ENCODE results near the gene METTL2A.
"Not testable (repeated sequence)": the region's sequence is repeated elsewhere in the genome, so short reads cannot be mapped to it uniquely, and the experiment has no call there.

Gene METTL2A

GRCh38 chr17:62423647-62424461 lies at the start of gene METTL2A:
METTL2A (plus strand) TSS chr17:62423897; CDS start chr17:62423903, 6 bp downstream.
- TF ChIP-seq CTCF (IDR thresholded peaks at IDR 0.05; ENCODE audit: insufficient read depth, low read length, poor library complexity, severe bottlenecking) = peak; percentile 51
- not testable (repeated sequence) for H3K36me3 ChIP-seq (ENCODE audit: control insufficient read depth, insufficient read depth, low read length); H3K27me3 ChIP-seq (replicated peaks; ENCODE audit: control insufficient read depth, insufficient read depth, low read length)
- H3K4me3 ChIP-seq (replicated peaks; ENCODE audit: low read depth, low read length) = peak within 1 kb of the TSS; percentile 75
- DNase-seq (ENCODE audit: extremely low read depth, insufficient read length) = peak; percentile 80

- no peak for TF ChIP-seq CTCF (IDR thresholded peaks at IDR 0.05; ENCODE audit: insufficient read depth, low read length, poor library complexity, severe bottlenecking)
- Histone ChIP-seq H3K4me3 (replicated peaks; ENCODE audit: low read depth, low read length) (no peak within 1 kb of the TSS), H3K36me3 (ENCODE audit: control insufficient read depth, insufficient read depth, low read length) (no peaks in the 10 kb centered on the region), H3K27me3 (replicated peaks; ENCODE audit: control insufficient read depth, insufficient read depth, low read length) (no peaks in the 10 kb centered on the region)
- DNase-seq (ENCODE audit: extremely low read depth, insufficient read length) = no peak
These were observed 43.4 kb upstream of the METTL2A start, which contains the start of gene EFCAB3 for GRCh38 chr17:62380253-62380652. EFCAB3 (plus strand) TSS chr17:62380553; CDS start chr17:62382980, 2,427 bp downstream.

GRCh38 chr17:62381561-62381960 lies 42.1 kb upstream of the METTL2A start:
- no peak for TF ChIP-seq CTCF (IDR thresholded peaks at IDR 0.05; ENCODE audit: insufficient read depth, low read length, poor library complexity, severe bottlenecking)
- DNase-seq (ENCODE audit: extremely low read depth, insufficient read length) = no peak
- H3K36me3 ChIP-seq (ENCODE audit: control insufficient read depth, insufficient read depth, low read length) = no peaks in the 10 kb centered on the region
- no peak overlapping the region for H3K4me3 ChIP-seq (replicated peaks; ENCODE audit: low read depth, low read length)
- no peaks in the 10 kb centered on the region for H3K27me3 ChIP-seq (replicated peaks; ENCODE audit: control insufficient read depth, insufficient read depth, low read length)

GRCh38 chr17:62388856-62389255 lies 34.8 kb upstream of the METTL2A start:
- H3K4me3 ChIP-seq (replicated peaks; ENCODE audit: low read depth, low read length) = no peak overlapping the region
- DNase-seq (ENCODE audit: extremely low read depth, insufficient read length) = no peak
- no peak for TF ChIP-seq CTCF (IDR thresholded peaks at IDR 0.05; ENCODE audit: insufficient read depth, low read length, poor library complexity, severe bottlenecking)
- no peaks in the 10 kb centered on the region; the same call in 1 of the 2 replicates for H3K27me3 ChIP-seq (replicated peaks; ENCODE audit: control insufficient read depth, insufficient read depth, low read length)
- no peaks in the 10 kb centered on the region for H3K36me3 ChIP-seq (ENCODE audit: control insufficient read depth, insufficient read depth, low read length)

- Histone ChIP-seq H3K27me3 (replicated peaks; ENCODE audit: control insufficient read depth, insufficient read depth, low read length) (no peaks in the 10 kb centered on the region; the same call in none of the 2 replicates), H3K36me3 (ENCODE audit: control insufficient read depth, insufficient read depth, low read length) (no peaks in the 10 kb centered on the region), H3K4me3 (replicated peaks; ENCODE audit: low read depth, low read length) (no peak overlapping the region)
- TF ChIP-seq CTCF (IDR thresholded peaks at IDR 0.05; ENCODE audit: insufficient read depth, low read length, poor library complexity, severe bottlenecking) = no peak
- no peak for DNase-seq (ENCODE audit: extremely low read depth, insufficient read length)
These were observed 30.8 kb upstream of the METTL2A start for GRCh38 chr17:62392908-62393307.

Measured in GM06990 (cell line).